ENCODE results near the gene POP4.

GRCh38 chr19:29591670-29592069 is 14.4 kb upstream of the POP4 start:
- TF ChIP-seq, protein P1, sequence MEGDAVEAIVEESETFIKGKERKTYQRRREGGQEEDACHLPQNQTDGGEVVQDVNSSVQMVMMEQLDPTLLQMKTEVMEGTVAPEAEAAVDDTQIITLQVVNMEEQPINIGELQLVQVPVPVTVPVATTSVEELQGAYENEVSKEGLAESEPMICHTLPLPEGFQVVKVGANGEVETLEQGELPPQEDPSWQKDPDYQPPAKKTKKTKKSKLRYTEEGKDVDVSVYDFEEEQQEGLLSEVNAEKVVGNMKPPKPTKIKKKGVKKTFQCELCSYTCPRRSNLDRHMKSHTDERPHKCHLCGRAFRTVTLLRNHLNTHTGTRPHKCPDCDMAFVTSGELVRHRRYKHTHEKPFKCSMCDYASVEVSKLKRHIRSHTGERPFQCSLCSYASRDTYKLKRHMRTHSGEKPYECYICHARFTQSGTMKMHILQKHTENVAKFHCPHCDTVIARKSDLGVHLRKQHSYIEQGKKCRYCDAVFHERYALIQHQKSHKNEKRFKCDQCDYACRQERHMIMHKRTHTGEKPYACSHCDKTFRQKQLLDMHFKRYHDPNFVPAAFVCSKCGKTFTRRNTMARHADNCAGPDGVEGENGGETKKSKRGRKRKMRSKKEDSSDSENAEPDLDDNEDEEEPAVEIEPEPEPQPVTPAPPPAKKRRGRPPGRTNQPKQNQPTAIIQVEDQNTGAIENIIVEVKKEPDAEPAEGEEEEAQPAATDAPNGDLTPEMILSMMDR (IDR thresholded peaks at IDR 0.05), result no peak
- no peak for TF ChIP-seq POLR2A (IDR thresholded peaks at IDR 0.05)
- no peak for TF ChIP-seq EP300 (IDR thresholded peaks at IDR 0.05)
